HCT116 (cell line): ENCODE measurements around the gene OR10AD1. TPM values are rescaled to one million over a fixed set of nuclear protein-coding genes. Genes with fewer than 3 reads are reported as not detected.

Experiments used
- ATAC-seq: fragments of 200-7000 bp; cut with Tn5 transposase; 2 replicates; pipeline ENCODE4 v1.9.1; 2020; ENCODE audit warnings: mild to moderate bottlenecking, moderate library complexity
- BruUV-seq: library from RNA; stranded (reverse); fragments of 400-500 nt; replicated peaks from 2 replicates; lab custom pipeline; 2021; lab: Mats Ljungman, UMichigan
- CTCF ChIA-PET: fragments of 300-600 bp; sonication (Branson Sonifier 250); formaldehyde crosslinking; loops from one replicate; lab custom pipeline; 2021; ENCODE audit warnings: antibody characterized with exemption; lab: Charles Lee
- POLR2A ChIA-PET: fragments of 300-600, 350-600 bp; sonication (Branson Sonifier 250); formaldehyde crosslinking; loops from one replicate; lab custom pipeline; 2021; ENCODE audit warnings: antibody characterized with exemption; lab: Charles Lee
- RAD21 ChIA-PET, 2 experiments: fragments of 300-600 bp; sonication (Branson Sonifier 250); formaldehyde crosslinking; loops; one replicate each; lab custom pipeline; 2023; ENCODE audit warnings: low total read pairs in 2 of 2; ENCODE audit not compliant: uncharacterized antibody in 2 of 2, unreplicated experiment in 2 of 2, low non-redundant PET in 1 of 2; lab: Charles Lee
- DNase-seq: peaks from one replicate; pipeline ENCODE4 v3.0.0-alpha.2; 2010; ENCODE audit warnings: low read depth, low spot score
- H2AFZ ChIP-seq: fragments of 200-600 bp; shearing (Covaris generic), sonication (generic); 2 replicates; pipeline ENCODE4 v1.6.1; 2017; ENCODE audit warnings: low read depth, mixed run types, mixed read lengths, antibody characterized with exemption, low read length; ENCODE audit not compliant: poor library complexity, severe bottlenecking
- H3K27ac ChIP-seq: 2 replicates; pipeline ENCODE4 v1.5.1; 2012; ENCODE audit warnings: low read depth, low read length
- H3K27me3 ChIP-seq: fragments of 200-600 bp; sonication (generic); 2 replicates; pipeline ENCODE4 v1.6.1; 2016; ENCODE audit warnings: mixed run types, low read length, mixed read lengths; ENCODE audit not compliant: insufficient read depth
- H3K36me3 ChIP-seq, 2 experiments: fragments of 200-500 bp in 1 of 2; fragments of 200-600 bp in 1 of 2; sonication (Bioruptor generic) in 1 of 2; sonication (generic) in 1 of 2; 2 replicates each; pipeline versions ENCODE4 v1.5.1 to v1.6.1; 2014 to 2016; ENCODE audit warnings: low read length in 2 of 2, inconsistent platforms in 1 of 2, mixed read lengths in 1 of 2, mixed run types in 1 of 2; ENCODE audit not compliant: insufficient read depth in 2 of 2, control insufficient read depth in 1 of 2
- H3K4me1 ChIP-seq, 2 experiments: fragments of 200-600 bp in 1 of 2; sonication (generic) in 1 of 2; 2 replicates each; pipeline versions ENCODE4 v1.5.1 to v1.6.1; 2012 to 2017; ENCODE audit warnings: low read length in 2 of 2, inconsistent platforms in 1 of 2, mild to moderate bottlenecking in 1 of 2, mixed read lengths in 1 of 2, mixed run types in 1 of 2, moderate library complexity in 1 of 2; ENCODE audit not compliant: insufficient read depth in 2 of 2, control insufficient read depth in 1 of 2
- H3K4me2 ChIP-seq: fragments of 200-600 bp; sonication (generic); 2 replicates; pipeline ENCODE4 v1.6.1; 2017; ENCODE audit warnings: mixed run types, low read length, mixed read lengths
- H3K4me3 ChIP-seq, 2 experiments: fragments of 200-600 bp in 1 of 2; sonication (generic) in 1 of 2; replicated peaks in 1 of 2; 2 replicates each; pipeline ENCODE4 v1.5.1; 2011 to 2016; ENCODE audit warnings: low read length in 2 of 2, control low read depth in 1 of 2, low read depth in 1 of 2, mild to moderate bottlenecking in 1 of 2, mixed read lengths in 1 of 2, mixed run types in 1 of 2
- H3K79me2 ChIP-seq: fragments of 200-600 bp; sonication (generic); 2 replicates; pipeline ENCODE4 v1.6.1; 2017; ENCODE audit warnings: mild to moderate bottlenecking, mixed run types, low read length, moderate library complexity, mixed read lengths; ENCODE audit not compliant: insufficient read depth
- H3K9ac ChIP-seq: fragments of 200-600 bp; sonication (generic); 2 replicates; pipeline ENCODE4 v1.6.1; 2016; ENCODE audit warnings: low read length, mixed read lengths
- H3K9me2 ChIP-seq: fragments of 200-600 bp; sonication (generic), shearing (Covaris generic); 2 replicates; pipeline ENCODE4 v1.6.1; 2017; ENCODE audit warnings: mixed run types, mild to moderate bottlenecking, moderate library complexity; ENCODE audit not compliant: insufficient read depth
- H3K9me3 ChIP-seq, 2 experiments: fragments of 200-500 bp in 1 of 2; fragments of 200-600 bp in 1 of 2; sonication (Bioruptor generic) in 1 of 2; sonication (generic) in 1 of 2; 2 replicates each; pipeline ENCODE4 v1.6.1; 2014 to 2017; ENCODE audit warnings: low read length in 2 of 2, mixed read lengths in 2 of 2, inconsistent platforms in 1 of 2, low read depth in 1 of 2, mild to moderate bottlenecking in 1 of 2, mixed run types in 1 of 2, moderate library complexity in 1 of 2; ENCODE audit not compliant: control insufficient read depth in 1 of 2, insufficient read depth in 1 of 2
- H4K20me1 ChIP-seq: fragments of 200-600 bp; sonication (generic), shearing (Covaris generic); 2 replicates; pipeline ENCODE4 v1.6.1; 2017; ENCODE audit warnings: mixed run types, mild to moderate bottlenecking, moderate library complexity; ENCODE audit not compliant: insufficient read depth
- CBX3 ChIP-seq: IDR thresholded peaks from 2 replicates; pipeline ENCODE4 v1.6.1; 2012; ENCODE audit warnings: low read depth
- CEBPB ChIP-seq: IDR thresholded peaks from 2 replicates; pipeline ENCODE4 v1.6.1; 2012; ENCODE audit warnings: low read depth
- EGR1 ChIP-seq: IDR thresholded peaks from 2 replicates; pipeline ENCODE4 v1.6.1; 2012; ENCODE audit warnings: low read depth
- EZH2 ChIP-seq: fragments of 200-600 bp; sonication (generic); IDR thresholded peaks from 2 replicates; pipeline ENCODE4 v1.6.1; 2017; ENCODE audit warnings: antibody characterized with exemption, mixed run types
- EZH2phosphoT487 ChIP-seq: fragments of 200-600 bp; IDR thresholded peaks from 2 replicates; pipeline ENCODE4 v1.6.1; 2018; ENCODE audit warnings: antibody characterized with exemption, borderline replicate concordance
- MAX ChIP-seq: IDR thresholded peaks from 2 replicates; pipeline ENCODE4 v1.6.1; 2012
- POLR2A ChIP-seq: IDR thresholded peaks from 2 replicates; pipeline ENCODE4 v1.7.0; 2011; ENCODE audit warnings: borderline replicate concordance; ENCODE audit not compliant: insufficient read depth, insufficient read length; ENCODE audit errors: extremely low read depth
- POLR2AphosphoS5 ChIP-seq: IDR thresholded peaks from 2 replicates; pipeline ENCODE4 v1.6.1; 2011; ENCODE audit warnings: mild to moderate bottlenecking, low read depth, low read length, moderate library complexity
- RAD21 ChIP-seq: IDR thresholded peaks from 2 replicates; pipeline ENCODE4 v1.6.1; 2012; ENCODE audit warnings: low read depth, mild to moderate bottlenecking
- SIN3A ChIP-seq: IDR thresholded peaks from 2 replicates; pipeline ENCODE4 v1.6.1; 2012; ENCODE audit warnings: low read depth
- SP1 ChIP-seq: IDR thresholded peaks from 2 replicates; pipeline ENCODE4 v1.6.1; 2012; ENCODE audit warnings: low read depth
- SRF ChIP-seq: IDR thresholded peaks from 2 replicates; pipeline ENCODE4 v1.6.1; 2012; ENCODE audit warnings: low read depth
- TCF7L2 ChIP-seq: IDR thresholded peaks from 2 replicates; pipeline ENCODE4 v1.7.0; 2011; ENCODE audit warnings: borderline replicate concordance, inconsistent platforms; ENCODE audit not compliant: insufficient read depth, insufficient read length; ENCODE audit errors: extremely low read depth
- YY1 ChIP-seq: IDR thresholded peaks from 2 replicates; pipeline ENCODE4 v1.6.1; 2011; ENCODE audit warnings: low read length, low read depth, moderate library complexity, mild to moderate bottlenecking; ENCODE audit not compliant: insufficient replicate concordance; ENCODE audit errors: extremely low read depth
- ZFX ChIP-seq: fragments of 450-650 bp; IDR thresholded peaks from 2 replicates; pipeline ENCODE4 v1.6.1; 2017
- ZNF274 ChIP-seq: fragments of 200-500 bp; sonication (Bioruptor generic); IDR thresholded peaks from 2 replicates; pipeline ENCODE4 v1.6.1; 2014; ENCODE audit warnings: mild to moderate bottlenecking, low read depth, low read length, inconsistent platforms
- intact Hi-C: fragments of 100-400 bp; cut with micrococcal nuclease; formaldehyde crosslinking; loops from 2 replicates; pipeline ENCODE4 v1.10.0; 2022
- total RNA-seq: library from RNA; stranded (reverse); gene quantifications from one replicate; pipeline ENCODE4 v1.2.1, GENCODE V29; 2021; ENCODE audit not compliant: unreplicated experiment
- TF ChIP-seq, protein P1 (sequence below): IDR thresholded peaks from 2 replicates; pipeline ENCODE4 v1.6.1; 2011; ENCODE audit warnings: mild to moderate bottlenecking, low read length, moderate library complexity; ENCODE audit not compliant: insufficient replicate concordance; ENCODE audit errors: extremely low read depth
- TF ChIP-seq, protein P2 (sequence below): IDR thresholded peaks from 2 replicates; pipeline ENCODE4 v1.6.1; 2012

Gene OR10AD1
- total RNA-seq, 1 experiment from 2014 or later = not detected

- Histone ChIP-seq H3K9me2 (no peaks in the 10 kb centered on the region), H4K20me1 (no peaks in the 10 kb centered on the region), H3K27ac (no peak overlapping the region), H3K4me2 (no peak overlapping the region), H2AFZ (no peak overlapping the region), H3K36me3 (no peaks in the 10 kb centered on the region), H3K27me3 (no peaks in the 10 kb centered on the region)
- intact Hi-C loops = loop anchor here (5.0 kb wide), 3 partner anchors 226 to 429 kb away; partner anchors contain the start of genes TMEM106C and VDR
- POLR2A ChIA-PET = no interaction called here
- no peak for ATAC-seq
- TF ChIP-seq, protein P1, sequence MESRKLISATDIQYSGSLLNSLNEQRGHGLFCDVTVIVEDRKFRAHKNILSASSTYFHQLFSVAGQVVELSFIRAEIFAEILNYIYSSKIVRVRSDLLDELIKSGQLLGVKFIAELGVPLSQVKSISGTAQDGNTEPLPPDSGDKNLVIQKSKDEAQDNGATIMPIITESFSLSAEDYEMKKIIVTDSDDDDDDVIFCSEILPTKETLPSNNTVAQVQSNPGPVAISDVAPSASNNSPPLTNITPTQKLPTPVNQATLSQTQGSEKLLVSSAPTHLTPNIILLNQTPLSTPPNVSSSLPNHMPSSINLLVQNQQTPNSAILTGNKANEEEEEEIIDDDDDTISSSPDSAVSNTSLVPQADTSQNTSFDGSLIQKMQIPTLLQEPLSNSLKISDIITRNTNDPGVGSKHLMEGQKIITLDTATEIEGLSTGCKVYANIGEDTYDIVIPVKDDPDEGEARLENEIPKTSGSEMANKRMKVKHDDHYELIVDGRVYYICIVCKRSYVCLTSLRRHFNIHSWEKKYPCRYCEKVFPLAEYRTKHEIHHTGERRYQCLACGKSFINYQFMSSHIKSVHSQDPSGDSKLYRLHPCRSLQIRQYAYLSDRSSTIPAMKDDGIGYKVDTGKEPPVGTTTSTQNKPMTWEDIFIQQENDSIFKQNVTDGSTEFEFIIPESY = no peak
- TF ChIP-seq EZH2phosphoT487 (no peak), EGR1 (no peak), RAD21 (no peak), MAX (no peak), EZH2 (no peak), ZFX (no peak), SRF (no peak), POLR2AphosphoS5 (no peak), CEBPB (no peak), SIN3A (no peak), TCF7L2 (no peak), YY1 (no peak), ZNF274 (no peak), SP1 (no peak), POLR2A (no peak), CBX3 (no peak)
- TF ChIP-seq, protein P2, sequence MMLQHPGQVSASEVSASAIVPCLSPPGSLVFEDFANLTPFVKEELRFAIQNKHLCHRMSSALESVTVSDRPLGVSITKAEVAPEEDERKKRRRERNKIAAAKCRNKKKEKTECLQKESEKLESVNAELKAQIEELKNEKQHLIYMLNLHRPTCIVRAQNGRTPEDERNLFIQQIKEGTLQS = no peak
- TF ChIP-seq, all 23 proteins: peak for 0
- BruUV-seq = no TSS peak
- H3K9ac ChIP-seq = no peak overlapping the region
- RAD21 ChIA-PET = no interaction called here
- no peak overlapping the region for H3K4me3 ChIP-seq
- H3K4me1 ChIP-seq = peaks cover 4 to 18% of the 10 kb centered on the region in 2 experiments; a peak in 2 of 4 replicates
- no peaks in the 10 kb centered on the region for H3K79me2 ChIP-seq
- CTCF ChIA-PET = no interaction called here
- no peak for DNase-seq
- no peaks in the 10 kb centered on the region for H3K9me3 ChIP-seq
Measured at GRCh38 chr12:48187916-48188695, 15.0 kb downstream of the OR10AD1 start.
